HL-60 (cell line): ENCODE data around the gene PHLDB2.

Experiments used
- DNase-seq, 2 experiments: peaks; one replicate each; pipeline ENCODE4 v3.0.0-alpha.2; 2010 to 2020; ENCODE audit warnings: low read depth in 1 of 2, low spot score in 1 of 2
- H3K27ac ChIP-seq: fragments of 250-450 bp; sonication (Bioruptor Pico); replicated peaks from 2 replicates; pipeline ENCODE4 v1.5.1; 2020; ENCODE audit warnings: mild to moderate bottlenecking, moderate library complexity
- H3K27me3 ChIP-seq: fragments of 250-450 bp; sonication (Bioruptor Pico); 2 replicates; pipeline ENCODE4 v1.5.1; 2021; ENCODE audit warnings: mild to moderate bottlenecking, moderate library complexity; ENCODE audit not compliant: insufficient read depth, poor library complexity, severe bottlenecking
- H3K4me3 ChIP-seq: replicated peaks from 2 replicates; pipeline ENCODE4 v1.5.1; 2011; ENCODE audit warnings: mild to moderate bottlenecking, control low read depth, low read length; ENCODE audit not compliant: insufficient read depth
- CTCF ChIP-seq: IDR thresholded peaks from one replicate; pipeline ENCODE4 v1.5.1; 2011; ENCODE audit warnings: low read length, control low read depth, inconsistent platforms; ENCODE audit not compliant: insufficient read depth
- GABPA ChIP-seq: IDR thresholded peaks from 2 replicates; pipeline ENCODE4 v1.6.1; 2012; ENCODE audit warnings: low read depth
- POLR2AphosphoS5 ChIP-seq: IDR thresholded peaks from 2 replicates; pipeline ENCODE4 v1.6.1; 2012; ENCODE audit warnings: low read depth
- REST ChIP-seq: IDR thresholded peaks from 2 replicates; pipeline ENCODE4 v1.6.1; 2012; ENCODE audit warnings: low read depth; ENCODE audit not compliant: insufficient replicate concordance
- SPI1 ChIP-seq: IDR thresholded peaks from 2 replicates; pipeline ENCODE4 v1.6.1; 2012; ENCODE audit warnings: low read depth, mild to moderate bottlenecking, borderline replicate concordance

PHLDB2 gene

DNA sequence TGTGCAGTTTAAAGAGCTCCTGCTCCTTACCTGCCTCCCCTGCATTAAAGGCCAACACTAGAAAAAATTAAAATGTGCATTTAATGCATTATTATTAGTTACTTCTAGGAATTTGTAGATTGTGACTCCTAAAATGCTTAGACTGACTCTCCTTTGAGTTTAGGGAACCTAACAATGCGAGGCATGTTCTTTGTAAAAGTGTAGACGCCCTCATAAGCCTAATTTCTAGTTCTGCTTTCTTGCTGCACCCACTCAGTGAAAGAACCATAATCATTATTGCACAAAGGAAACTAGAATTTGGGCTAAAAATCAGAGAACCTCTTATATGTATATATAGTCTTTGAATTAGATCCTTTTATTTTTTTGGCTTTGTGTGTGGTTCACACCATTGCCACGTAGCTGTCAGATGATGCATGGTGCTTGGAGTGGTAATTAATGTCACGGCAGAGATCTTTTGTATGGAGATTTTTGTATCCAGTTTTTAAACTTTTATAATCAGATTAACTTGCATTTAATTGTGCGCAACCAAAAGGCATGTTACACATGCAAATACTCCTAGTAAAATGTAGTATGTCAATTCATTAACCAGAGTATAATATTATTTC, 120.5 kb downstream of the PHLDB2 start:
- TF ChIP-seq SPI1 = peak; percentile 43; the same call in 1 of the 2 replicates
- TF ChIP-seq POLR2AphosphoS5 = no peak
- H3K27me3 ChIP-seq = no peaks in the 10 kb centered on the region
- H3K4me3 ChIP-seq = peak overlapping the region; percentile 65
- H3K27ac ChIP-seq = peak overlapping the region; percentile 96
- peak in 1 of 2 experiments; percentile 41 for DNase-seq

DNA sequence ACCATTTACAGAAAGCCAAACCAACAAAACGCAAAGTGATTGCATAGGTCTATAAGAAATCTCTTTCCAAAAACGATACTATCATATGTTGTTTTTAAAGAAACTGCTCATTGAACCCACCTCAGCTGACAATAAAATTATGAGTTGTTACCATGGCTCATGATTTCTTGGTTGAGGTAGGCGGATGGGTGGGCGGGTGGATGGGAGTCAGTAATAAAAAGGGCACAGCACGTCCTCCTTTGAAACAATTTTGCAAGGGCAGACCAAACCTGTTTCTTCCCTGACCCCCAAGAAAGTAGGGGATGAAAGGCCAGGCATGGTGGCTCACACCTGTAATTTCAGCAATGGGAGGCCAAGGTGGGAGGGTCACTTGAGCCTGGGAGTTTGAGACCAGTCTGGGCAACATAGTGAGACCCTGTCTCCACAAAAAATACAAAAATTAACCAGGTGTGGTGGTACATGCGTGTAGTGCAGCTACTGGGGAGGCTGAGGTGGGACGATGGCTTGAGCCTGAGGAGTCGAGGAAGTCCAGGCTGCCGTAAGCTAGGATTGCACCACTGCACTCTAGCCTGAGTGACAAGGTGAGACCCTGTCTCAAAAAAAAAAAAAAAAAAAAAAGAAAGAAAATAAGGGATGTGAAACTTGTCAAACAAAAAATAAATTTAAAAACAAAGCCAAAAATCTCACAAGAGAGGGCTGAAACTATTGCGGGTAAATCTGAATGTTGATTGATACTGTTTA, 121.8 kb downstream of the PHLDB2 start:
- Histone ChIP-seq H3K27ac (no peak overlapping the region), H3K4me3 (0 out of 2 replicates have a peak overlapping the region, but pooled peaks have one; percentile 4), H3K27me3 (no peaks in the 10 kb centered on the region)
- no peak for DNase-seq
- TF ChIP-seq GABPA (no peak), CTCF (no peak), POLR2AphosphoS5 (no peak), REST (no peak), SPI1 (no peak)

DNA sequence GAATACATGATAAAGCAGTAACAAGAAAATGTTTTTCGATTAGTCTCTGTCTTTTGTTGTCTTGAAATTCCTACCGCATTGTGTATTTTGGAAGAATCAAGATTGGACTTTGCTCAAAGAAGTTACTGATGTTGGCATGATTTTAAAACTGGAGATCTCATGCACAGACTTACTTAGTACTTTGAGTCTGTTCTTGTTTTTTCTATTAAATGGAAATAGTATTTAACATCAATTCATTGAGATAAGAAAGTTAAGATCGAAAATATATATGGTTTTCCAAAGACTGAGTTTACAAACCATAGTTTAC, 122.3 kb downstream of the PHLDB2 start:
- no peak overlapping the region for H3K27ac ChIP-seq
- TF ChIP-seq REST (no peak), CTCF (no peak), SPI1 (no peak), GABPA (no peak), POLR2AphosphoS5 (no peak)
- H3K27me3 ChIP-seq = no peaks in the 10 kb centered on the region
- no peak for DNase-seq
- no peak overlapping the region for H3K4me3 ChIP-seq

DNA sequence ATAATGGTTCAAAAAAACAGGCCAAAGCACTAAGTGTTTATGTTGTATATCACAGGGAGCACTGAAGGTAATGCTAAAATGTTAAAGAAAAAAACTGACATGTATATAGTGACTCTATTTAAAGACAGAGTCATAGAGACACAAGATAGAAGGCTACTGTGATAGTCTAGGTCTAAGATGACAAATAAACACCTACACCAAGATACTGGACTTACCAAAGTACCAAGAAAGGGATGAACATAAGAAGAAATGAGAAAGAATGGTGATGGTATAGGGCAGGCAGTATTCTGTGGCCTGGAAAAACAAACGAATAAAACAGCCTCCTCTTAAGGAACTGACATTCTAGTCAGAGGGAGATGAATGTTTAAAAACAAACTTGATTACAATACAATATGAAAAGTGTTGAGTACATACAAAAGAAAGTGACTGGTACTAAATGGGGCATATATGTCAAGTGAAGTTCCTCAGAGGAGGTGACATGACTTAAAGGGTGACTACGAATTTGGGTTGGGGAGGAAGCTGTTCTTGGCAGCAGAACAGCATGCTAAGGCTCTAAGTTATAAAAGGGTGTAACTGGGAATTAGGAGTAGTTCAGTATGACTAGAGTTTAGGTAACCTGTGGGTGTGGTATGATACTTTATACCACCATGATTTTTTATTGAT, 125.7 kb downstream of the PHLDB2 start:
- Histone ChIP-seq H3K4me3 (no peak overlapping the region), H3K27me3 (no peaks in the 10 kb centered on the region), H3K27ac (no peak overlapping the region)
- TF ChIP-seq POLR2AphosphoS5 (no peak), SPI1 (no peak), REST (no peak), GABPA (no peak), CTCF (no peak)
- no peak for DNase-seq
